GM18861 (cell line): Measurements from ENCODE around the gene CHRNA1.

ENCODE experiments used
- ATAC-seq: cut with Tn5 transposase; IDR thresholded peaks from one replicate; pipeline ENCODE4 v1.9.1; 2021; ENCODE audit not compliant: unreplicated experiment

Gene CHRNA1

GRCh38 chr2:174761837-174762236 is 2.4 kb downstream of the CHRNA1 start:
- ATAC-seq, result no peak

GRCh38 chr2:174760845-174761473 is 3.3 kb downstream of the CHRNA1 start:
- no peak for ATAC-seq

- ATAC-seq, result no peak
These were observed 4.7 kb downstream of the CHRNA1 start for GRCh38 chr2:174759381-174760065.

- ATAC-seq, result no peak
These were observed 7.5 kb downstream of the CHRNA1 start for GRCh38 chr2:174756743-174757142.

GRCh38 chr2:174753038-174753633 is 11.1 kb downstream of the CHRNA1 start:
- peak; percentile 21 for ATAC-seq

GRCh38 chr2:174752403-174753037 is 11.8 kb downstream of the CHRNA1 start:
- peak; percentile 86 for ATAC-seq

- ATAC-seq, result peak; percentile 43
These were observed 13.3 kb downstream of the CHRNA1 start for GRCh38 chr2:174750923-174751441.

- ATAC-seq, result no peak
These were observed 14.5 kb downstream of the CHRNA1 start for GRCh38 chr2:174749793-174750192.

- ATAC-seq, result no peak
These were observed 15.3 kb downstream of the CHRNA1 start for GRCh38 chr2:174748948-174749347.

GRCh38 chr2:174745142-174745541 is 19.1 kb downstream of the CHRNA1 start:
- no peak for ATAC-seq

- no peak for ATAC-seq
These were observed 20.2 kb downstream of the CHRNA1 start for GRCh38 chr2:174744111-174744510.

GRCh38 chr2:174740721-174741120 is 23.6 kb downstream of the CHRNA1 start:
- ATAC-seq, result no peak

- ATAC-seq, result no peak
These were observed 25.4 kb downstream of the CHRNA1 start for GRCh38 chr2:174738841-174739240.

- no peak for ATAC-seq
These were observed 32.7 kb downstream of the CHRNA1 start for GRCh38 chr2:174731546-174731945.

- ATAC-seq, result no peak
These were observed 33.6 kb downstream of the CHRNA1 start for GRCh38 chr2:174730698-174731018.

GRCh38 chr2:174729797-174730697 is 34.2 kb downstream of the CHRNA1 start:
- ATAC-seq, result no peak

GRCh38 chr2:174728096-174728495 is 36.2 kb downstream of the CHRNA1 start:
- ATAC-seq, result no peak

GRCh38 chr2:174726212-174726611 is 38.1 kb downstream of the CHRNA1 start:
- ATAC-seq, result no peak

- no peak for ATAC-seq
These were observed 41.2 kb downstream of the CHRNA1 start for GRCh38 chr2:174722942-174723592.

- no peak for ATAC-seq
These were observed 45.3 kb downstream of the CHRNA1 start for GRCh38 chr2:174719016-174719415.
